H1 (cell line): ENCODE data around the gene PINK1. TPM values are rescaled to one million over a fixed set of nuclear protein-coding genes. Genes with fewer than 3 reads are reported as not detected.

ENCODE experiments used
- CTCF ChIA-PET: fragments of 300-600 bp; sonication (Branson Sonifier 250); formaldehyde crosslinking; loops from one replicate; lab custom pipeline; 2021; ENCODE audit not compliant: partially characterized antibody; lab: Charles Lee
- POLR2A ChIA-PET: fragments of 300-600 bp; sonication (Branson Sonifier 250); formaldehyde crosslinking; loops from one replicate; lab custom pipeline; 2021; ENCODE audit warnings: inconsistent platforms; ENCODE audit not compliant: partially characterized antibody; lab: Charles Lee
- DNase-seq, 2 experiments: peaks; one replicate each; pipeline versions ENCODE4 v3.0.0 to v3.0.0-alpha.2; 2010 to 2022; ENCODE audit warnings: low spot score in 2 of 2, low read depth in 1 of 2, mixed read lengths in 1 of 2
- FAIRE-seq: peaks from 2 replicates; lab custom pipeline; 2011; peaks lifted over from hg19 to GRCh38; lab: Jason Lieb, UNC
- H2AFZ ChIP-seq: 2 replicates; pipeline ENCODE4 v1.8.1; 2012; ENCODE audit warnings: low read length, inconsistent platforms
- H2AK5ac ChIP-seq: 2 replicates; pipeline ENCODE4 v1.6.1; 2013; ENCODE audit warnings: low read depth, low read length
- H2BK120ac ChIP-seq: replicated peaks from 2 replicates; pipeline ENCODE3; 2013; ENCODE audit warnings: low read depth, low read length, inconsistent platforms
- H2BK12ac ChIP-seq: 2 replicates; pipeline ENCODE4 v1.6.1; 2013; ENCODE audit warnings: low read depth, low read length
- H2BK15ac ChIP-seq: 2 replicates; pipeline ENCODE4 v1.6.1; 2013; ENCODE audit warnings: low read length
- H2BK20ac ChIP-seq: 2 replicates; pipeline ENCODE4 v1.6.1; 2013; ENCODE audit warnings: low read length
- H2BK5ac ChIP-seq: 2 replicates; pipeline ENCODE4 v1.6.1; 2013; ENCODE audit warnings: low read depth, low read length
- H3K14ac ChIP-seq: 2 replicates; pipeline ENCODE4 v1.6.1; 2013; ENCODE audit warnings: inconsistent platforms; ENCODE audit not compliant: insufficient read length
- H3K18ac ChIP-seq: 2 replicates; pipeline ENCODE4 v1.6.1; 2013; ENCODE audit warnings: low read length; ENCODE audit errors: extremely low read depth
- H3K23ac ChIP-seq: 2 replicates; pipeline ENCODE4 v1.6.1; 2013; ENCODE audit warnings: inconsistent platforms; ENCODE audit not compliant: insufficient read length
- H3K23me2 ChIP-seq: 2 replicates; pipeline ENCODE4 v1.6.1; 2013; ENCODE audit warnings: low read depth, low read length
- H3K27ac ChIP-seq: 2 replicates; pipeline ENCODE4 v1.6.1; 2011; ENCODE audit warnings: low read depth, low read length, inconsistent platforms
- H3K27me3 ChIP-seq, 4 experiments: replicated peaks in 1 of 4; 1 replicate in 1 of 4; 2 replicates in 3 of 4; pipeline versions ENCODE4 v1.6.1 to v1.8.1; 2011 to 2013; ENCODE audit warnings: low read length in 3 of 4, mild to moderate bottlenecking in 3 of 4, inconsistent platforms in 2 of 4, mixed read lengths in 2 of 4, moderate library complexity in 1 of 4; ENCODE audit not compliant: control insufficient read depth in 3 of 4, insufficient read depth in 3 of 4; ENCODE audit errors: extremely low read depth in 1 of 4
- H3K36me3 ChIP-seq, 4 experiments: 2 replicates each; pipeline versions ENCODE4 v1.6.1 to v1.8.1; 2011 to 2013; ENCODE audit warnings: mild to moderate bottlenecking in 4 of 4, low read length in 3 of 4, moderate library complexity in 2 of 4, control low read depth in 1 of 4, inconsistent platforms in 1 of 4; ENCODE audit not compliant: insufficient read depth in 4 of 4, control insufficient read depth in 2 of 4
- H3K4ac ChIP-seq: replicated peaks from 2 replicates; pipeline ENCODE3; 2013; ENCODE audit warnings: low read length, low read depth, mixed read lengths, inconsistent platforms; ENCODE audit not compliant: insufficient read length
- H3K4me1 ChIP-seq, 4 experiments: replicated peaks in 1 of 4; 1 replicate in 1 of 4; 2 replicates in 3 of 4; pipeline versions ENCODE4 v1.6.1 to v1.8.1; 2011 to 2013; ENCODE audit warnings: low read length in 3 of 4, inconsistent platforms in 2 of 4, mixed read lengths in 1 of 4; ENCODE audit not compliant: insufficient read depth in 4 of 4, control insufficient read depth in 3 of 4
- H3K4me2 ChIP-seq, 2 experiments: 2 replicates each; pipeline versions ENCODE4 v1.6.1 to v1.8.1; 2011 to 2013; ENCODE audit warnings: low read depth in 2 of 2, low read length in 2 of 2, control low read depth in 1 of 2, inconsistent platforms in 1 of 2, mild to moderate bottlenecking in 1 of 2; ENCODE audit not compliant: insufficient read depth in 1 of 2
- H3K4me3 ChIP-seq, 4 experiments: fragments of 200-600, 300-600 bp in 1 of 4; sonication (generic), shearing (Covaris generic), sonication (Bioruptor Twin) in 1 of 4; 2 replicates each; pipeline versions ENCODE4 v1.5.1 to v1.8.1; 2011 to 2016; ENCODE audit warnings: low read length in 4 of 4, low read depth in 3 of 4, control low read depth in 2 of 4, inconsistent platforms in 2 of 4, mild to moderate bottlenecking in 2 of 4, mixed read lengths in 1 of 4, moderate library complexity in 1 of 4; ENCODE audit not compliant: insufficient read depth in 2 of 4; ENCODE audit errors: extremely low read depth in 1 of 4
- H3K56ac ChIP-seq: replicated peaks from 2 replicates; pipeline ENCODE3; 2013; ENCODE audit warnings: low read depth, mild to moderate bottlenecking, mixed read lengths, low read length, inconsistent platforms; ENCODE audit not compliant: insufficient read length
- H3K79me1 ChIP-seq: 2 replicates; pipeline ENCODE4 v1.6.1; 2013; ENCODE audit warnings: low read depth, low read length, control low read depth
- H3K79me2 ChIP-seq, 2 experiments: 2 replicates each; pipeline versions ENCODE4 v1.6.1 to v1.8.1; 2012 to 2013; ENCODE audit warnings: low read length in 2 of 2, mild to moderate bottlenecking in 2 of 2, inconsistent platforms in 1 of 2; ENCODE audit not compliant: insufficient read depth in 2 of 2, control insufficient read depth in 1 of 2
- H3K9ac ChIP-seq, 4 experiments: replicated peaks in 1 of 4; 1 replicate in 1 of 4; 2 replicates in 3 of 4; pipeline versions ENCODE4 v1.6.1 to v1.8.1; 2011 to 2013; ENCODE audit warnings: low read depth in 3 of 4, low read length in 3 of 4, control low read depth in 2 of 4, mild to moderate bottlenecking in 2 of 4, moderate library complexity in 2 of 4, inconsistent platforms in 1 of 4; ENCODE audit errors: extremely low read depth in 1 of 4
- H3K9me3 ChIP-seq, 2 experiments: 2 replicates each; pipeline versions ENCODE4 v1.6.1 to v1.8.1; 2012 to 2013; ENCODE audit warnings: mild to moderate bottlenecking in 2 of 2, moderate library complexity in 2 of 2, control low read depth in 1 of 2, inconsistent platforms in 1 of 2, low read depth in 1 of 2, low read length in 1 of 2, mixed read lengths in 1 of 2; ENCODE audit not compliant: insufficient read depth in 2 of 2
- H4K20me1 ChIP-seq, 2 experiments: replicated peaks in 1 of 2; 2 replicates each; pipeline versions ENCODE3 to v1.8.1; 2011 to 2013; ENCODE audit warnings: inconsistent platforms in 2 of 2, low read length in 2 of 2, mild to moderate bottlenecking in 1 of 2; ENCODE audit not compliant: insufficient read depth in 2 of 2, control insufficient read depth in 1 of 2
- H4K5ac ChIP-seq: 2 replicates; pipeline ENCODE4 v1.6.1; 2013; ENCODE audit warnings: low read length, low read depth, mixed read lengths, inconsistent platforms; ENCODE audit not compliant: insufficient read length
- H4K8ac ChIP-seq: 2 replicates; pipeline ENCODE4 v1.8.0; 2013; ENCODE audit warnings: mild to moderate bottlenecking, moderate library complexity, low read length, inconsistent platforms; ENCODE audit not compliant: insufficient read depth; ENCODE audit errors: extremely low read depth
- H4K91ac ChIP-seq: replicated peaks from 2 replicates; pipeline ENCODE3; 2013; ENCODE audit warnings: low read length, mixed read lengths, inconsistent platforms; ENCODE audit not compliant: insufficient read length
- CBX5 ChIP-seq: fragments of 300-800, 300-1000 bp; sonication (generic); IDR thresholded peaks from 2 replicates; pipeline ENCODE4 v1.7.1; 2016; ENCODE audit warnings: antibody characterized with exemption, low read length, low read depth
- EGR1 ChIP-seq: IDR thresholded peaks from 2 replicates; pipeline ENCODE4 v1.6.1; 2011; ENCODE audit warnings: low read depth, low read length, borderline replicate concordance
- WGBS, 2 experiments: shearing (Covaris generic) in 1 of 2; methylation state at CpG; one replicate each; pipeline versions ENCODE4 v1.1.6 to v1.1.7; 2013 to 2015; ENCODE audit warnings: low lambda C conversion rate in 2 of 2, mixed read lengths in 2 of 2, inconsistent platforms in 1 of 2, low coverage in 1 of 2, missing lambda C conversion rate in 1 of 2; ENCODE audit not compliant: insufficient replicate concordance in 2 of 2, insufficient coverage in 1 of 2, insufficient read length in 1 of 2; ENCODE audit errors: extremely low coverage in 1 of 2, missing lambda C conversion rate in 1 of 2; 5-methylcytosine and 5-hydroxymethylcytosine counted together
- polyA plus RNA-seq, 7 experiments: library from polyadenylated mRNA; depleted of rRNA in 3 of 7; stranded (reverse) in 5 of 7; unstranded in 2 of 7; fragments of >200 nt in 5 of 7; fragments of 200-250 nt in 2 of 7; gene quantifications; 1 replicate in 5 of 7; 2 replicates in 1 of 7; 4 replicates in 1 of 7; pipeline versions ENCODE4 v1.2.1 to v1.2.3, GENCODE V29; 2011 to 2013; ENCODE audit warnings: missing spikeins in 2 of 7, mixed read lengths in 2 of 7
- total RNA-seq: library from RNA; stranded (reverse); fragmentation: NEBNext Ultra II Directional; extraction: Animal tissue kit (Norgen Biotek cat#: 25700); gene quantifications from 2 replicates; pipeline ENCODE4 v1.2.1, GENCODE V29; 2021

PINK1 gene
- total and polyA plus RNA-seq, 2 of the 8 experiments (the other 6 are each of a cell fraction or from before 2014, with no cell fraction given): 16.1 to 19.3 TPM

DNA sequence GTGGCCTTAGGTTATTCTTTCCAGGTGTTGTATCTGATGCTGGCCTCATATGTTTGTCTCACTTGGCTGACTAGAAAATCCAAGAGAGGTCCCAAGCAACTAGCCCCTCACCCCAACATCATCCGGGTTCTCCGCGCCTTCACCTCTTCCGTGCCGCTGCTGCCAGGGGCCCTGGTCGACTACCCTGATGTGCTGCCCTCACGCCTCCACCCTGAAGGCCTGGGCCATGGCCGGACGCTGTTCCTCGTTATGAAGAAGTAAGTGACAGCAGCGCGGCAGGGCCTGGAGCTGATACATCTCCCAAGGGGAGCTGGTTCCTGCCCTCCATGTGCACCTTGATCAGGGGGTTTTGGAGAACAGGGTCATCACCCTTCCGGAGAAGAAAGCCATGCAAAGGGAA is 11.2 kb downstream of the PINK1 start:
- no peak overlapping the region for H2BK20ac ChIP-seq
- DNase-seq (no peak), FAIRE-seq (no peak)
- ChIA-PET POLR2A (no interaction called here), CTCF (no interaction called here)
- H3K4me1 ChIP-seq: peaks cover 0 to 5% (median 3%) of the 10 kb centered on the region in 4 experiments; a peak in 3 of 7 replicates
- H3K4me2 ChIP-seq: no peak overlapping the region
- no peak overlapping the region for H2AFZ ChIP-seq
- whole genome bisulfite sequencing, 2 experiments: 93% methylated on average over 12 of the region's 13 CpGs; no CpG with 5 or more reads in 1 of the 2 experiments
- H3K79me2 ChIP-seq: no peaks in the 10 kb centered on the region
- H3K9ac ChIP-seq: no peak overlapping the region
- H4K5ac ChIP-seq: no peak overlapping the region
- H3K23ac ChIP-seq: no peak overlapping the region
- no peak overlapping the region for H4K91ac ChIP-seq
- H3K36me3 ChIP-seq: peaks cover 0 to 9% (median 0%) of the 10 kb centered on the region in 4 experiments; a peak in 2 of 8 replicates
- H2BK15ac ChIP-seq: no peak overlapping the region
- H4K20me1 ChIP-seq: peaks cover 3 to 5% of the 10 kb centered on the region in 2 experiments
- H3K27me3 ChIP-seq: no peaks in the 10 kb centered on the region
- H3K27ac ChIP-seq: no peak overlapping the region
- no peaks in the 10 kb centered on the region for H3K79me1 ChIP-seq
- no peaks in the 10 kb centered on the region for H3K9me3 ChIP-seq
- H3K14ac ChIP-seq: no peak overlapping the region
- H3K4ac ChIP-seq: no peak overlapping the region
- no peak overlapping the region for H2BK120ac ChIP-seq
- H4K8ac ChIP-seq: no peak overlapping the region
- no peak overlapping the region for H2AK5ac ChIP-seq
- no peaks in the 10 kb centered on the region for H3K23me2 ChIP-seq
- no peak overlapping the region for H2BK12ac ChIP-seq
- H3K18ac ChIP-seq: no peak overlapping the region
- TF ChIP-seq EGR1: no peak
- TF ChIP-seq CBX5: no peak
- no peak overlapping the region for H3K56ac ChIP-seq
- no peak overlapping the region for H3K4me3 ChIP-seq
- H2BK5ac ChIP-seq: no peak overlapping the region
